Measurements from ENCODE around the gene HTT-AS. TPM values are rescaled to one million over a fixed set of nuclear protein-coding genes. Genes with fewer than 3 reads are reported as not detected.

HTT-AS gene
- total RNA-seq, 1 donor from 2014 or later = not detected

DNA sequence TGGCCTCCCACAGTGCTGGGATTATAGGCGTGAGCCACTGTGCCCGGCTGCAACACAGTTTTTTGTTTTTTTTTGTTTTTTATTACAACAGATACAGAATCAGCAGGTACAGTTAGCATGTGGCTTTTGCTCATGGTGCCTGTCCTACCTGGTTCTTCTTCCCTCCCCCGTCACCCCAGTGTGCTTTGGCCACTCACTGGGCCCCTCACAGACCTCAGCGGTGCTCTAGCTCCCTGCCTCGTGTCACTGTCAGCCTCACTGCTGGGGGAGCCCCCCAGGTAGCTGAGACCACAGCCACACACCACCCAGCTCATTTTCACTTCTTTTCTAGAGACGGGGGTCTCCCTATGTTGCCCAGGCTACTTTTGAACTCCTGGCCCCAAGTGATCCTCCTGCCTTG is 38.7 kb downstream of the HTT-AS start:
- TF ChIP-seq, protein P1, sequence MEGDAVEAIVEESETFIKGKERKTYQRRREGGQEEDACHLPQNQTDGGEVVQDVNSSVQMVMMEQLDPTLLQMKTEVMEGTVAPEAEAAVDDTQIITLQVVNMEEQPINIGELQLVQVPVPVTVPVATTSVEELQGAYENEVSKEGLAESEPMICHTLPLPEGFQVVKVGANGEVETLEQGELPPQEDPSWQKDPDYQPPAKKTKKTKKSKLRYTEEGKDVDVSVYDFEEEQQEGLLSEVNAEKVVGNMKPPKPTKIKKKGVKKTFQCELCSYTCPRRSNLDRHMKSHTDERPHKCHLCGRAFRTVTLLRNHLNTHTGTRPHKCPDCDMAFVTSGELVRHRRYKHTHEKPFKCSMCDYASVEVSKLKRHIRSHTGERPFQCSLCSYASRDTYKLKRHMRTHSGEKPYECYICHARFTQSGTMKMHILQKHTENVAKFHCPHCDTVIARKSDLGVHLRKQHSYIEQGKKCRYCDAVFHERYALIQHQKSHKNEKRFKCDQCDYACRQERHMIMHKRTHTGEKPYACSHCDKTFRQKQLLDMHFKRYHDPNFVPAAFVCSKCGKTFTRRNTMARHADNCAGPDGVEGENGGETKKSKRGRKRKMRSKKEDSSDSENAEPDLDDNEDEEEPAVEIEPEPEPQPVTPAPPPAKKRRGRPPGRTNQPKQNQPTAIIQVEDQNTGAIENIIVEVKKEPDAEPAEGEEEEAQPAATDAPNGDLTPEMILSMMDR (IDR thresholded peaks at IDR 0.05; ENCODE audit: insufficient read depth, low read length, severe bottlenecking) = no peak
- FAIRE-seq = no peak

DNA sequence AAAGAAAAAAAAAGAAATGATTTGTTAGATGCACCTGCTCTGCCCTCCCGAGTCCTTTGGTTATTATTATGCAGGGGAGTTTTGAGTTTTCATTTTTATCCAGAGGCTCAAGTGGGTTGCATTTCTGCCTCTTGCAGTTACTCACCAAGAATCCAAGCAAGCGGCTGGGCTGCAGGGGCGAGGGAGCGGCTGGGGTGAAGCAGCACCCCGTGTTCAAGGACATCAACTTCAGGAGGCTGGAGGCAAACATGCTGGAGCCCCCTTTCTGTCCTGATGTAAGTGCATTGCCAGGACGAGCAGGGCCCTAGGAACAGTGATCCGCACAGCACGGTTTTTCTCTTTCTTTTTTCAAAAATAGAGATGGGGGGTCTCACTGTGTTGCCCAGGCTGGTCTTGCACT is 39.1 kb downstream of the HTT-AS start:
- Histone ChIP-seq H3K4me3 (ENCODE audit: low read depth, low read length) (no peak overlapping the region), H3K27me3 (ENCODE audit: control insufficient read depth, insufficient read depth, low read length) (peaks cover 4% of the 10 kb centered on the region), H3K36me3 (ENCODE audit: control insufficient read depth, insufficient read depth, low read length) (no peaks in the 10 kb centered on the region)
- no peak for DNase-seq (ENCODE audit: low read depth)
- FAIRE-seq = no peak
- TF ChIP-seq, protein P1 (IDR thresholded peaks at IDR 0.05; ENCODE audit: insufficient read depth, low read length, severe bottlenecking) = no peak

More for the DNA sequence above, 38.7 kb downstream of the HTT-AS start:
- H3K4me3 ChIP-seq (ENCODE audit: low read depth, low read length) = no peak overlapping the region
- DNase-seq (ENCODE audit: low read depth) = no peak
- H3K27me3 ChIP-seq (ENCODE audit: control insufficient read depth, insufficient read depth, low read length) = peaks cover 2% of the 10 kb centered on the region
- no peaks in the 10 kb centered on the region for H3K36me3 ChIP-seq (ENCODE audit: control insufficient read depth, insufficient read depth, low read length)

DNA sequence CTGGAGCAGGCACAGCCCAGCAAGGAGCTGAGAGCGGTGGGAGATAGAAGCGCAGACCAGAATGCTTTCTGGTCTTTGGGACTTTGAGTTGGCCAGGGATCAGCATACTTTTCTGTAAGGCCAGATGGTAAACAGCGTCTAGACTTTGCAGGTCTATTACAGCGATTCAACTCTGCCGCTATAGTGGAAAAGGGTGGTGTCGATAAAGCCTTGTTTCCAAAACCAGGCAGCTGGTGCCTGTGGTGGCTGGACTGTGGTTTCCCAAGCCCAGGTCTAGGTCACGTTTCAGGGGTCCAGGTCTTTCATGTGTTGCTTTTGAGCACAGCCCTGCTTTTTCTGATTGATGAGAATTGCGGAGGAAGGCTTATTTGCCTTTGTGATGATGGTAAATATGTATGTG is 40.1 kb downstream of the HTT-AS start:
- TF ChIP-seq, protein P1 (IDR thresholded peaks at IDR 0.05; ENCODE audit: insufficient read depth, low read length, severe bottlenecking) = no peak
- peak; percentile 89 for FAIRE-seq

DNA sequence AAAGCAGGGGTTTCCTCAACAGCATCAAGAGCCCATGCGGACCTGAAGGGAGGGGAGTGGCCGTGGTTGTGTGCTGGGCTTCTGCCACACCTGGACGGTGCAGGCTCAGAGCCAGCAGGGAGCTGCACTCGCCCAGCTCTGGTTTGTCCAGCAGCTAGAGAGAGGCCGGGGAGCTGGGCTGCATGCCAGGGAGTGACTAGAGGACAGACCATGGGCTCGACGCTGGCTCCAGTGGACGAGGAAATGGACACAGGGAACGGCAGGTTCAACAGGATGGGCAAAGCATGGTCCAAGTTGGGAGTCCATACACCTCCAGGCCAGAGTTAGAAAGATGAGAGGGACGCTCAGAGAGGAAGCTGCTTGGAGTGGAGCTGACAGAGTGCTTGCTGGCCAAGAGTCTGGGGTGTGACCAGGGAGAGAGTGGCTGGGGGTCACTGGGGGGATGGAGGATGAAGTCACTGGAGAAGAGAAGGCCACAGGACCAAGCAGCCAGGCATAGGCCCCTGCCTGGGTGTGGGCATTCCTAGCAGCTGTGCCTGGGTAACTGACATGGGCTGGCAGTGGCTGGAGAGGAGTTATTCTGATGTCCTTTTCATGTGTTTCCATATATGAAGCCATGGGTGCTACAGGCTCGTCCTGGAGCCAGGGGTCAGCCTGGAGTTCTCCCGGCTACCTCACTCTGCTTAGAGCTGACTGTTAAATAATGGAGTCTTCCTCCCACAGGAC is 42.8 kb downstream of the HTT-AS start:
- peaks cover 4% of the 10 kb centered on the region for H3K27me3 ChIP-seq (ENCODE audit: control insufficient read depth, insufficient read depth, low read length)
- DNase-seq (ENCODE audit: low read depth) (no peak), FAIRE-seq (no peak)
- no peaks in the 10 kb centered on the region for H3K36me3 ChIP-seq (ENCODE audit: control insufficient read depth, insufficient read depth, low read length)
- TF ChIP-seq, protein P1 (IDR thresholded peaks at IDR 0.05; ENCODE audit: insufficient read depth, low read length, severe bottlenecking) = no peak
- H3K4me3 ChIP-seq (ENCODE audit: low read depth, low read length) = no peak overlapping the region

More for the DNA sequence above, 40.1 kb downstream of the HTT-AS start:
- Histone ChIP-seq H3K4me3 (ENCODE audit: low read depth, low read length) (no peak overlapping the region), H3K27me3 (ENCODE audit: control insufficient read depth, insufficient read depth, low read length) (peaks cover 4% of the 10 kb centered on the region), H3K36me3 (ENCODE audit: control insufficient read depth, insufficient read depth, low read length) (no peaks in the 10 kb centered on the region)
- no peak for DNase-seq (ENCODE audit: low read depth)

DNA sequence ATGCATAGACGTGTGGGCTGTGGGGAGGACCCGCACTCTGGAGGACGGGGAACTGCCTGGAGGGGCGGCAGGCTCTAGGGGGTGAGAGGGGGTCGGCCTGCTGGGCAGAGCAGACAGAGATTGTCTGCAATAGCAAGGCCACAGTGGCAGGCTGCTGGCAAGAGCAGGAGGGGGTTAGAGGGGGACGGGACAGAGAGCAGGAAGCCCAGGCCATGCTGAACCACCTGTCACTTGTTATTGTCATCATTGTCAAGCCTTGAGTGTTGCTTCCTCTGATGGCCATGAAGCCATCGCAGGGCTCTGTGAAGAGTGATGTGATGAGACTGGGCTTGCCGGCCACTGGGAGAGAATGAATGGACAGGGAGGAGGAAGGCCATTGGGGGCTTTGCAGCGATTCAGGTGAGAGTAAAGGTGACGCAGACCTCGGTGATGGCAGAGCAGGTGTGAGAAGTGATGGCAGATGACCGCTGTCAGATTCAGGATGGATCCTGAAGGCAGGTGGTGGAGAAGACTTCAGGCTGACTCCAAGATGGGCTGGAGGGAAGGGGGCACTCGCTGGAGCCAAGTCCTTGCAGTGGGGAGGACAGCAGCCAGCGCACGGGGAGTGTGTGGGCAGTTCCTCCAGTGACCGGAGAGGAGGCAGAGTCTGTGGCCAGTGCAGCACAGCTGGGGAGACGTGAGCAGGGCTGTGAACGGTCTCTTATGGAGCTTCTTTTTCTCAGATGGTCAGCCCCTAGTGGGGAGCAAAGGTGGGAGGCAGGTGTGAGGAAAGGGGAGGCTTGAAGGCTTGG is 43.6 kb downstream of the HTT-AS start:
- DNase-seq (ENCODE audit: low read depth) = no peak
- Histone ChIP-seq H3K36me3 (ENCODE audit: control insufficient read depth, insufficient read depth, low read length) (no peaks in the 10 kb centered on the region), H3K27me3 (ENCODE audit: control insufficient read depth, insufficient read depth, low read length) (peaks cover 4% of the 10 kb centered on the region), H3K4me3 (ENCODE audit: low read depth, low read length) (no peak overlapping the region)
- TF ChIP-seq, protein P1 (IDR thresholded peaks at IDR 0.05; ENCODE audit: insufficient read depth, low read length, severe bottlenecking) = no peak
- FAIRE-seq = peak; percentile 60
